Mammary epithelial cell (primary cell): ENCODE data around the gene ADAMTSL2.

Source experiments
- EZH2 ChIP-seq: IDR thresholded peaks from 2 replicates; pipeline ENCODE4 v1.6.1; 2012; ENCODE audit warnings: low read length, inconsistent platforms, borderline replicate concordance
- TF ChIP-seq, protein P1 (sequence below), 2 donors: IDR thresholded peaks in 1 of 2; conservative IDR thresholded peaks in 1 of 2; 2 replicates each; pipeline ENCODE4 v1.5.1; 2011 to 2012; ENCODE audit warnings: inconsistent platforms in 2 of 2, low read length in 2 of 2, mild to moderate bottlenecking in 2 of 2, control low read depth in 1 of 2, low read depth in 1 of 2; ENCODE audit not compliant: insufficient read depth in 1 of 2; ENCODE audit errors: extremely low read depth in 1 of 2

DNA sequence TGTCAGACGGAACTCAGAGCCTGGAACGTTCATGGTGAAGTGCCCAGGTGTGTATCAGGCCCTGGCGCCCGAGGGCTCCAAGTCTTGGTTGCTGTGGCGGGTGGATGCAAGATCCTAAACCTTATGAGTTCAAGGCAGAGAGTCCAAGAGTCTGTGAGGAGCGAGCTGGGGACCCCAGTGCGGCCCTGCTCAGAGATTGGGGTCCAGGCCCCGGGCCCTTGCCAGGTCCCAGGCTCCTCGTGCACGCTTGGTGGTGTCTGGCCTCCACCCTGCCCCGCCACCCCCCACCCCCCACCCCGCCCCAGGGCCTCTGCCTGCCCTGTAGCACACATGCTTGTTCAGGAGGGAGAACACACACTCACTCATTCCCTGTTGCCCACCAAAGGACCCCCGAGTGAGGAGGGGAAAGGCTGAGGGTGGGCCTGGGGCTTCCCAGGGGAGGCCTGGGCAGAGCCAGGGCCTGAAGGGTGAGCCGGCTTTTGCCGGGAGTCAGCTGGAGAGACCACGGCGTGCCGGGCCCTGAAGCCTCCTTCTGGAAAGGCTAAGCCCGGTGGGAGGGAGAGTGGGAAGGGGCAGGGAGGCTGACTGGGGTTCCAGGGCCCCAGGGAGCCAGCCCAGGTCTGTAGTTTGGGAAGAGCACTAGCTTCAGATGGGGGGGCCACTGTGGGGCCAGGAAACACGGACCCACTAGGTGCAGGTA lies 37.5 kb downstream of the ADAMTSL2 start:
- TF ChIP-seq EZH2, result no peak
- TF ChIP-seq, protein P1, sequence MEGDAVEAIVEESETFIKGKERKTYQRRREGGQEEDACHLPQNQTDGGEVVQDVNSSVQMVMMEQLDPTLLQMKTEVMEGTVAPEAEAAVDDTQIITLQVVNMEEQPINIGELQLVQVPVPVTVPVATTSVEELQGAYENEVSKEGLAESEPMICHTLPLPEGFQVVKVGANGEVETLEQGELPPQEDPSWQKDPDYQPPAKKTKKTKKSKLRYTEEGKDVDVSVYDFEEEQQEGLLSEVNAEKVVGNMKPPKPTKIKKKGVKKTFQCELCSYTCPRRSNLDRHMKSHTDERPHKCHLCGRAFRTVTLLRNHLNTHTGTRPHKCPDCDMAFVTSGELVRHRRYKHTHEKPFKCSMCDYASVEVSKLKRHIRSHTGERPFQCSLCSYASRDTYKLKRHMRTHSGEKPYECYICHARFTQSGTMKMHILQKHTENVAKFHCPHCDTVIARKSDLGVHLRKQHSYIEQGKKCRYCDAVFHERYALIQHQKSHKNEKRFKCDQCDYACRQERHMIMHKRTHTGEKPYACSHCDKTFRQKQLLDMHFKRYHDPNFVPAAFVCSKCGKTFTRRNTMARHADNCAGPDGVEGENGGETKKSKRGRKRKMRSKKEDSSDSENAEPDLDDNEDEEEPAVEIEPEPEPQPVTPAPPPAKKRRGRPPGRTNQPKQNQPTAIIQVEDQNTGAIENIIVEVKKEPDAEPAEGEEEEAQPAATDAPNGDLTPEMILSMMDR (conservative IDR thresholded peaks at IDR 0.05 in 1 of 2, IDR thresholded peaks at IDR 0.05 in 1 of 2; ENCODE audit: extremely low read depth in 1 of 2, insufficient read depth in 1 of 2, low read depth in 1 of 2, low read length in 2 of 2), result no peak
